Retinal pigment epithelial cell (primary cell): ENCODE measurements around the gene DNALI1.

Experiments
- DNase-seq: peaks from one replicate; pipeline ENCODE4 v3.0.0-alpha.2; 2010; ENCODE audit warnings: low read depth
- H3K4me3 ChIP-seq: 2 replicates; pipeline ENCODE4 v1.5.1; 2011; ENCODE audit warnings: mild to moderate bottlenecking, low read length, control low read depth, moderate library complexity
- TF ChIP-seq, protein P1 (sequence below): conservative IDR thresholded peaks from 2 replicates; pipeline ENCODE4 v1.5.1; 2011; ENCODE audit warnings: low read depth, low read length, control low read depth, inconsistent platforms

Gene DNALI1

DNA sequence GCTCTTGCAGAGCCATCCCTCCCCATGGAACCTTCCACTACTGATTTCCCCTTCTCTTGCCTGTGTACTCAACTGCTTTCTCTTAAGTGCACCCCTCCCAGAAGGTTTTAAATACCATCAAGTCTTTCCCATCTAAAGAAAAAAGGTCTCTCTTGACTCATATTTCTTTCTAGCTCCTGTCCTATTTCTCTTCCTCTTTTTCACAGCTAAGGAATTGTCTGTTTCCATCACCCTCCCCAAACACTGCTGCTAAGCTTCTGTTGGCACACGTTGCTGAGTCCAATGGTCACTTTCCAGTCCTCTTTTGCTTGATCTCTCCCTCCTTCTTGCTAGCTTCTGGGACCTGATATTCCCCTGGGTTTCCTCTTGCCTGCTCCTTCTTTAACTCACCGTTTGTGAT lies 52.3 kb downstream of the DNALI1 start:
- H3K4me3 ChIP-seq: no peak overlapping the region
- TF ChIP-seq, protein P1, sequence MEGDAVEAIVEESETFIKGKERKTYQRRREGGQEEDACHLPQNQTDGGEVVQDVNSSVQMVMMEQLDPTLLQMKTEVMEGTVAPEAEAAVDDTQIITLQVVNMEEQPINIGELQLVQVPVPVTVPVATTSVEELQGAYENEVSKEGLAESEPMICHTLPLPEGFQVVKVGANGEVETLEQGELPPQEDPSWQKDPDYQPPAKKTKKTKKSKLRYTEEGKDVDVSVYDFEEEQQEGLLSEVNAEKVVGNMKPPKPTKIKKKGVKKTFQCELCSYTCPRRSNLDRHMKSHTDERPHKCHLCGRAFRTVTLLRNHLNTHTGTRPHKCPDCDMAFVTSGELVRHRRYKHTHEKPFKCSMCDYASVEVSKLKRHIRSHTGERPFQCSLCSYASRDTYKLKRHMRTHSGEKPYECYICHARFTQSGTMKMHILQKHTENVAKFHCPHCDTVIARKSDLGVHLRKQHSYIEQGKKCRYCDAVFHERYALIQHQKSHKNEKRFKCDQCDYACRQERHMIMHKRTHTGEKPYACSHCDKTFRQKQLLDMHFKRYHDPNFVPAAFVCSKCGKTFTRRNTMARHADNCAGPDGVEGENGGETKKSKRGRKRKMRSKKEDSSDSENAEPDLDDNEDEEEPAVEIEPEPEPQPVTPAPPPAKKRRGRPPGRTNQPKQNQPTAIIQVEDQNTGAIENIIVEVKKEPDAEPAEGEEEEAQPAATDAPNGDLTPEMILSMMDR: no peak

DNA sequence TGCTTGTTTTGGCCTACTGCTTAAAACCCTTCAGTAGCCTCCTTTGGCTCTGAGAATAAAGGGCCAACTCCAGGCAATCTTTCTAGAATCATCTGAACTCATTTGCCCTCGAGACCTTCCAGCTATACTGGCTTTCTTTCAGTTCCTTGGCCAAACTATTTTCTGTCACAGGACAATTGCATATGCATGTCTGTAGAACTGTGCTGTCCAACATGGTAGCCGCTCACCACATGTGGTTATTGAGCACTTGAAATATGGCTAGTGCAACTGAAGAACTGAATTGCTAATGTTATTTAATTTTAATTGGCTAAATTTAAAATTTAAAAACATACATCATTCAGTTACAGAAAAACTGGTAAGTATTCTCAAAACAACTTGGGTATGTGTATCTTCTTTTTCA lies 53.3 kb downstream of the DNALI1 start:
- no peak for DNase-seq
- no peak overlapping the region for H3K4me3 ChIP-seq
- TF ChIP-seq, protein P1: no peak

More for the DNA sequence above, 52.3 kb downstream of the DNALI1 start:
- DNase-seq: no peak

DNA sequence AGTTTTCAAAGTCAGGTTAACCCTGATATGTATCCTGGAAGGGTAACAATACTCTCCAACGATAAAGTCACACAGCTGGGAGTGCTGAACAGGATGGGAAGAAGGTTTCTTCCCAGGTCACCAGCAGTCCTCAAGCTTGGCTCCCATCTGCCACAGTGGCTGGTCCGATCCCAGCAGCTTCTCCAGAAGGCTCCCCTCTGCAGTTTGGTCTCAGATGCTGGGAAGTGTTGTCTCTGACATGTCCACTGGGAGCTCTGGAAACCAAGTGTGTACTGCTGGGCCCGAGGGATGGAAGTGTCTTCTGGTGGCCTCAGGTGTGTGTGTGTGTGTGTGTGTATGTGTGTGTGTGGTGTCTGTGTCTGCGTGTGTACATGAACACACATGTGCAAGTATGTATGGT lies 55.4 kb downstream of the DNALI1 start:
- TF ChIP-seq, protein P1: no peak

DNA sequence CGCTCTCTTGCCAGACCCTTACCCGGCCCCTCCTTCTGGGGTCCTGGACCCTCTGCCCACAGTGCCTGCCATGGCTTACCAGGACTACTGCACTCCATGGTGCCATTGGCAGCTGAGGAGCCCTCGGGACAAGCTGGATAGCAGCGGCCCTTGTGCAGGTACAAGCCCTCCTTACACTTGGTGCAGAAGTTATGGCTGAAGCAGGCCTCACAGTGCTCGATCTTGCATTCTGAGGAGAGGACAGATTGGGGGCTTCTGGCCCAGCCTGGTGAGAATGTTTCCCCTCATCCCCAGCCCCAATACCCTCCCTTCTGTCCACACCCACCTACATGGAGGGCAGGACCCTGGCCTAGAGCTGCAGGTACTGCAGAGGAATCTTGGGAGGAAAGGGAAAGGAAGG lies 57.4 kb downstream of the DNALI1 start:
- no peak overlapping the region for H3K4me3 ChIP-seq
- TF ChIP-seq, protein P1: no peak

More for the DNA sequence above, 55.4 kb downstream of the DNALI1 start:
- DNase-seq: no peak
- H3K4me3 ChIP-seq: no peak overlapping the region

DNA sequence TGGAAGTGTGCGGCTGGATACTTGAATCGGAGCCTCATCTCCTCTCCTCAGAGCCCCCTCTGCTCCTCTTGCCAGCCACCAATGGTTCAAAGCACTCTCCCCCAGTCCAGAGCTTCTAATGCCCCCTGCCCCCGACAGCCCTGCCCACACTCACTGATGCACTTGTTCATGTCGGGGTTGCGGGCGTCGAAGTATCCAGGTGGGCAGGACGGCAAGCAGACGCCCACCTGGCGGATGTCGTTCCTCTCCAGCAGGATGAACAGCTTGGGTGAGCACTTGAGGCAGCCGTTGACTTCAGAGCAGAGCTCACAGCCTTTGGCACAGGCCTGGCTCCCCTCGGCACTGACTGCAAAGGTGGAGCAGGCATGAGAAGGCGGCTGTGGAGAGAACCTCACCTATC lies 59.6 kb downstream of the DNALI1 start:
- H3K4me3 ChIP-seq: no peak overlapping the region
- no peak for DNase-seq
- TF ChIP-seq, protein P1: no peak

More for the DNA sequence above, 57.4 kb downstream of the DNALI1 start:
- no peak for DNase-seq
